Measurements from ENCODE around the gene DAO.

DNA sequence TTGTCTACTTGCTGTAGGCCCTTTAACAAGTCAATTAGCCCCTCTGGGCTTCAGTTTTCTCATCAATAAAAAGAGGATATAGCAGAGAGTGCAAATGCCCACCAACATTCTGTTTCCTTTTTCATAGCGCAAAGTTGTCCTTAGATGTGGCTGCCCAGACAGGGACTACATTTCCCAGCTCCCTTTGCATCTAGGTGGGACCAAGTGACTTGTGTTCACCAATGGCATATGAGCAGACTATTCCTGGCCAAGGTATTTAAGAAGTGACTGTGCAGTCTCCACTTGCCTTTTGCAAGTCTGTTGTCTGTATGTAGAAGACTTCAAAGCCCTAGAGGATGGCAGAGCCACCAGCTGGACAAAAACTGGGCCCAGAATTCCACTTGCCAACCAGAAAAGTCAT lies 59.7 kb downstream of the DAO start:
- TF ChIP-seq, protein P1, sequence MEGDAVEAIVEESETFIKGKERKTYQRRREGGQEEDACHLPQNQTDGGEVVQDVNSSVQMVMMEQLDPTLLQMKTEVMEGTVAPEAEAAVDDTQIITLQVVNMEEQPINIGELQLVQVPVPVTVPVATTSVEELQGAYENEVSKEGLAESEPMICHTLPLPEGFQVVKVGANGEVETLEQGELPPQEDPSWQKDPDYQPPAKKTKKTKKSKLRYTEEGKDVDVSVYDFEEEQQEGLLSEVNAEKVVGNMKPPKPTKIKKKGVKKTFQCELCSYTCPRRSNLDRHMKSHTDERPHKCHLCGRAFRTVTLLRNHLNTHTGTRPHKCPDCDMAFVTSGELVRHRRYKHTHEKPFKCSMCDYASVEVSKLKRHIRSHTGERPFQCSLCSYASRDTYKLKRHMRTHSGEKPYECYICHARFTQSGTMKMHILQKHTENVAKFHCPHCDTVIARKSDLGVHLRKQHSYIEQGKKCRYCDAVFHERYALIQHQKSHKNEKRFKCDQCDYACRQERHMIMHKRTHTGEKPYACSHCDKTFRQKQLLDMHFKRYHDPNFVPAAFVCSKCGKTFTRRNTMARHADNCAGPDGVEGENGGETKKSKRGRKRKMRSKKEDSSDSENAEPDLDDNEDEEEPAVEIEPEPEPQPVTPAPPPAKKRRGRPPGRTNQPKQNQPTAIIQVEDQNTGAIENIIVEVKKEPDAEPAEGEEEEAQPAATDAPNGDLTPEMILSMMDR (conservative IDR thresholded peaks at IDR 0.05), result no peak
- no peak for TF ChIP-seq EZH2 (IDR thresholded peaks at IDR 0.05; ENCODE audit: low read depth)

All from PC-9 (cell line).